ENCODE measurements around the gene OMA1.
A peak's percentile ranks its signal among the peaks of the same experiment; 100 is the strongest.

Gene OMA1

DNA sequence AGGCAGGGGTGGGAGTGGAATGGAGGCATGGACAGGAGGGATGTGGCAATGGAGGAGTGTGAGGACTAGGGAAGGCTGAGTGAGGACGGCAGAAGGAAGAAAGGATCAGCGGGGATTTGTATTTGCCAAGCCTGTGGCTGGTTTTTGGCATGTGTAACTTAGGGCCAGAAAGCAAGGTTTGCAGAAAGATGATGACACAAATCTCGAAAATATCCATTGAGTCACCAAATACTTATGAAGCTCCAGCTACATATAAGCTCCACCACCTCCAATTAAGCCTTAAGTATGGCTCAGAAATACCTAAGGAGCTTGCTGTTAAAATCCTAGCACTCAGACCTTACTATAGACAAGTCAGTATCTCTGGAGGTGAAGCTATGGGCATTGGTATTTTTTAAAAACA is 90.1 kb downstream of the OMA1 start:
- Histone ChIP-seq H3K4me3 (ENCODE audit: low read length) (no peak overlapping the region), H3K36me3 (ENCODE audit: control insufficient read depth, insufficient read depth, low read length, severe bottlenecking) (no peaks in the 10 kb centered on the region), H3K27me3 (replicated peaks; ENCODE audit: control insufficient read depth, insufficient read depth, low read length) (no peaks in the 10 kb centered on the region), H3K9me3 (ENCODE audit: control insufficient read depth, low read length) (peaks cover 8% of the 10 kb centered on the region), H3K9ac (ENCODE audit: low read length) (no peak overlapping the region), H3K4me1 (ENCODE audit: control insufficient read depth, insufficient read depth, low read length) (peaks cover 7% of the 10 kb centered on the region)
- peak; percentile 63 for DNase-seq (ENCODE audit: low read depth)

DNA sequence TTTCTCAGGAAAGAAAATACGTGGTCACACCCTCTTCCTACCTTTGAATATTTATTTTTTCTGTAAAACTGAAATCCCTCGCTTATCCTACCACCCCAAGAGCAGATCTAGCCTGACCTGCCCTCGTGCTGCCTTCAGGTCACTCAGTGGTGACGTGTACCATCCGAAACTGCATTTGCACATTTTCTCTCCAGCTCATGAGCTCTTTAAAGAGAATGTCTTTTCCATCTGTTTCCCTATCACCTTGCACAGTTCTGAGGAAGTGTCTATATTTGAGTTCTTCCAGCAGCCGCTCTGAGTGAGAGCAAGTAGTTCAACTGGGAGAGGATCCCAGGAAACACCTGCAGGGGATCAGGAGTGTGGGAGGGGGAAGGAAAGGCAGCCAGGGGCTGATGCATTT is 91.7 kb downstream of the OMA1 start:
- no peaks in the 10 kb centered on the region for H3K27me3 ChIP-seq (replicated peaks; ENCODE audit: control insufficient read depth, insufficient read depth, low read length)
- peaks cover 8% of the 10 kb centered on the region for H3K9me3 ChIP-seq (ENCODE audit: control insufficient read depth, low read length)
- no peaks in the 10 kb centered on the region for H3K36me3 ChIP-seq (ENCODE audit: control insufficient read depth, insufficient read depth, low read length, severe bottlenecking)
- peaks cover 7% of the 10 kb centered on the region for H3K4me1 ChIP-seq (ENCODE audit: control insufficient read depth, insufficient read depth, low read length)
- no peak overlapping the region for H3K4me3 ChIP-seq (ENCODE audit: low read length)
- no peak for DNase-seq (ENCODE audit: low read depth)
- no peak overlapping the region for H3K9ac ChIP-seq (ENCODE audit: low read length)

DNA sequence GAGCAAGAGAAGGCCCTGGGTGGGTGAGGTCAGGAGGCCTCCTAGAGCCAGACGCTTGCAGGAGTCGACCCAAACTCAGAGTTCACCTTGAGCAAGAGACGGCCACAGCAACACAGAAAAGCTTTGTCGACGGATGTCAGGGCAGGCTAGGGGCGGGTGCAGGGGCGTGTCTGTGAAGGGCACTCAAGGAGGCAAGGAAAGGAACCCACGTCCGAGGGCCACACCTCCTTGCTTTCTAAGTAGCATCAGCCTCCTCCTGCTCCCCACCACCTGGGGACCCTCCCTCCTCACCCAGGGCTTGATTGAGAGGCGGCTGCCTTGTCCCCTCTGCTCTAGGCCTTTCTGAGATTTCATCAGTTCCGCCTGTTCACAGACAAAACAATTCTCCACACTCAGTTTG is 92.1 kb downstream of the OMA1 start:
- no peaks in the 10 kb centered on the region for H3K27me3 ChIP-seq (replicated peaks; ENCODE audit: control insufficient read depth, insufficient read depth, low read length)
- H3K9ac ChIP-seq (ENCODE audit: low read length): no peak overlapping the region
- peaks cover 7% of the 10 kb centered on the region for H3K4me1 ChIP-seq (ENCODE audit: control insufficient read depth, insufficient read depth, low read length)
- DNase-seq (ENCODE audit: low read depth): no peak
- H3K36me3 ChIP-seq (ENCODE audit: control insufficient read depth, insufficient read depth, low read length, severe bottlenecking): no peaks in the 10 kb centered on the region
- H3K9me3 ChIP-seq (ENCODE audit: control insufficient read depth, low read length): peaks cover 7% of the 10 kb centered on the region
- no peak overlapping the region for H3K4me3 ChIP-seq (ENCODE audit: low read length)

DNA sequence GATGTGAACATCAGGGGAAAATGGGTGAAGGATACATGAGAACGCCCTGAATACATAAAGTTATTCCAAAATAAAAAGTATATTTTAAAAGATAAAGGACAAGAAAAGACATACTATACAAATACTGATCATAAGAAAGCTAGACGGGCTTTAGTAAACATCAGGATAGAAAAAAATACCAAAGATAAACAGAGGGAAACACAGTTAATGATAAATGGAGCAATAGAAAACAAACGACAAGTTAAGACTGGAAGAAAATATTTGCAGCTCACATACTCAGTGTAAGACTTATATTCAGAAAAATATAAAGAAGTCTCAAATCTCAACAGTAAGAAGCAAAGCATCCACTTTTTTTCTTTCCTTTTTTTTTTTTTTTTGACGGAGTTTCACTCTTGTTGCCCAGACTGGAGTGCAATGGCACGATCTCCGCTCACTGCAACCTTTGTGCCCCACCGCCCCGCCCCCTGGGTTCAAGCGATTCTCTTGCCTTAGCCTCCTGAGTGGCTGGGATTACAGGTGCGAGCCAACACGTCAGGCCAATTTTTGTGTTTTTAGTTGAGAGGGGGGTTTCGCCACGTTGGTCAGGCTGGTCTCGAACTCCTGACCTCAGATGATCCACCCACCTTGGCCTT is 94.8 kb downstream of the OMA1 start:
- Histone ChIP-seq H3K4me1 (ENCODE audit: control insufficient read depth, insufficient read depth, low read length) (peaks cover 18% of the 10 kb centered on the region), H3K27me3 (replicated peaks; ENCODE audit: control insufficient read depth, insufficient read depth, low read length) (no peaks in the 10 kb centered on the region), H3K36me3 (ENCODE audit: control insufficient read depth, insufficient read depth, low read length, severe bottlenecking) (no peaks in the 10 kb centered on the region), H3K9ac (ENCODE audit: low read length) (no peak overlapping the region), H3K4me3 (ENCODE audit: low read length) (no peak overlapping the region), H3K9me3 (ENCODE audit: control insufficient read depth, low read length) (no peaks in the 10 kb centered on the region)
- no peak for DNase-seq (ENCODE audit: low read depth)

DNA sequence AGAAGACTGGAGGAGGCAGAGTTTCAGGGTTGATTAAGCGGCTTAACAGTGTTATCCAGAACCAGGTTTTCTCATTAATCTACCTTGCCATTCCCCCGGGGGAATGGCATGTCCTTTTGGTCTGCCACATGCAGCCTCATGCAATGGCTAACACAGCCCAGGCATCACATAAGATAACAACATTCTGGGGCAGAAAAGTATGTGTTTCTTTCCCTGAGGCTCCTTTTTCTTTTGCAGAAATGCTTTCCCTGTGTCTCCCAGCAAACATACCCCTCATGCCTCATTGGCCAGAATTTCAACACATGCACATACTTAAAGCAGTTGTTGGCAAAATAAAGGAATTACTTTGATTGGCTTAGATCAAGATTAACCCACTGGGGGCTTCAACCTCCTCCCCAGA is 98.6 kb downstream of the OMA1 start:
- no peaks in the 10 kb centered on the region for H3K36me3 ChIP-seq (ENCODE audit: control insufficient read depth, insufficient read depth, low read length, severe bottlenecking)
- DNase-seq (ENCODE audit: low read depth): peak; percentile 89

DNA sequence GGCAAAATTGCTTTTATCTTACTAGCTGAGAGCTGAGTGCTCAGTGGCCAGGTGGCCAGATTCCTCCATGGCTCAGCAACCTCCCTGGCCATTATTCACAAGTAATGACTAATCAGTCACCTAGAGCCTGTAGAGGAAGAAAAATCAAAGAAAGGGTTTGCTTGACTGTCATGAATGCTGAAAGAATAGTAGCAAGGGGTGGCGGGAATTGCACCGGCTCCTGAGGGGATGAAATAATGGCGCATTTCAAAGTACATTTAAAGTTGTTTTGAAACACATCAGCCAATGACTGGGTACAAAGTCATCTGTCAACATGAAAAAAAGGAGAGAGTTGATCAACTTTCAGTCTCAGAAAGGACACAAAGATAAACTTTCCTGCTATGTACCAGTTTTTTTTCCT is 99.5 kb downstream of the OMA1 start:
- Histone ChIP-seq H3K9me3 (ENCODE audit: control insufficient read depth, low read length) (no peaks in the 10 kb centered on the region), H3K4me3 (ENCODE audit: low read length) (no peak overlapping the region), H3K4me1 (ENCODE audit: control insufficient read depth, insufficient read depth, low read length) (peaks cover 10% of the 10 kb centered on the region), H3K36me3 (ENCODE audit: control insufficient read depth, insufficient read depth, low read length, severe bottlenecking) (no peaks in the 10 kb centered on the region), H3K9ac (ENCODE audit: low read length) (no peak overlapping the region), H3K27me3 (replicated peaks; ENCODE audit: control insufficient read depth, insufficient read depth, low read length) (no peaks in the 10 kb centered on the region)
- peak; percentile 22 for DNase-seq (ENCODE audit: low read depth)

More for the DNA sequence above, 98.6 kb downstream of the OMA1 start:
- H3K9me3 ChIP-seq (ENCODE audit: control insufficient read depth, low read length): no peaks in the 10 kb centered on the region
- peaks cover 10% of the 10 kb centered on the region for H3K4me1 ChIP-seq (ENCODE audit: control insufficient read depth, insufficient read depth, low read length)
- no peak overlapping the region for H3K9ac ChIP-seq (ENCODE audit: low read length)
- no peak overlapping the region for H3K4me3 ChIP-seq (ENCODE audit: low read length)
- no peaks in the 10 kb centered on the region for H3K27me3 ChIP-seq (replicated peaks; ENCODE audit: control insufficient read depth, insufficient read depth, low read length)

DNA sequence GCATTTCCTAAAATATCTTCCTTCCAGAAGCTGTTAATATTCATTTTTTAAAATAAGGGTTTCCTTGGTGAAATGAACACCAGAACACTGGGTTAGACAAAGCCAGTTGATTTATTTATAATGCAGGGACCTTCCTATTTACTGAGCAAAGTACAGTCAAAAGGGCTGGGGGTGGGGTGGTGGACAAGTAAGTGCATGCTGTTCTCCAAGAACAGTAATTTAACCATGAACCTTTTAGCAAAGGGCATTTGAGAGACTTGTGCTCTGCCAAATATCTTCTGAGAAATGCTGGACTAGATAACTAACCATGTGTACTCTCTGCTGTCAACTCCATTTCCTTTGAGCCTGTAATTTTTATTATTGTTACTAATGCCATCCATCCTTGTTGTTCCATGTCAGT is 100.2 kb downstream of the OMA1 start:
- Histone ChIP-seq H3K27me3 (replicated peaks; ENCODE audit: control insufficient read depth, insufficient read depth, low read length) (no peaks in the 10 kb centered on the region), H3K9me3 (ENCODE audit: control insufficient read depth, low read length) (no peaks in the 10 kb centered on the region), H3K4me1 (ENCODE audit: control insufficient read depth, insufficient read depth, low read length) (peaks cover 10% of the 10 kb centered on the region), H3K4me3 (ENCODE audit: low read length) (no peak overlapping the region), H3K9ac (ENCODE audit: low read length) (no peak overlapping the region), H3K36me3 (ENCODE audit: control insufficient read depth, insufficient read depth, low read length, severe bottlenecking) (no peaks in the 10 kb centered on the region)
- DNase-seq (ENCODE audit: low read depth): peak; percentile 36

DNA sequence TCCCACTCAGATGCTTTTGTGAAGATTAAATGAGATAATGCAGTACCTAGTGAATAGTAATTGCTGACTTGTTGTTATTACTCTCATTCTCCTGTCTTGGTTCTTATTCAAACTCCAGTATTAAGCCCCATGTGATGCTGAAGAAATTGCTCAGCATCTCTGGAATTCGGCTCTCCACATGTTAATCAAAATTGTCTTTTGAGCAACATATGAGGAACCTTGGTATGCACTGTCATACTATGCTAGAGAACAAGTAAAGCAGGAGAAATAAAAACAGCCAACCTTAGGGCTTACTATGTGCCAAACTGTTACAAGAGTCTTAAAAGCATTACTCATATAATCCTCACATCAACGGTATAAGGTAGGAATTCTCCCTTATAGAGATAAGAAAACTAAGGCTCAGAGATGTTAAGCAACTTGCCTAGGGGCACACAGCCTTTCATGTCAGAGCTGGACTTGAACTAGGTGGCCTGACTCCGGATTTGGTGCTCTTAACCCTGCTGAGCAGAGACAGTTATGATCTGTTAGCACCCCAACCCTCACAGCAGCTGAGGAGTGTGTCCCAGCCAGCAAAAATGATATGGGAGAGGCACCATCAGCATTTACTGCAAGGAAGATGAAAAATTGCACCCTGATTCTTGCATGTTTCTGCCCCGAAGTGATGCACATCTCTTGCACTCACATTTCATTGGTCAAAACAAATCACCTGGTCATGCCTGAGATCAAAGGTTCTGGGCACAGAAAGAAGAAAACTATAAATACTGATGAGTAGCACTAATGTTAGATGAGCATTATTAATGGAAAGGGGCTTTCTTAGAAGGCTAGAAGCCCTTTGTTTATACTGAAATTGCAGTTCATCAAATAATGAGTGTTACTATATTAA is 102.3 kb downstream of the OMA1 start:
- H3K27me3 ChIP-seq (replicated peaks; ENCODE audit: control insufficient read depth, insufficient read depth, low read length): no peaks in the 10 kb centered on the region
- DNase-seq (ENCODE audit: low read depth): peak; percentile 33
- H3K4me3 ChIP-seq (ENCODE audit: low read length): no peak overlapping the region
- peaks cover 10% of the 10 kb centered on the region for H3K4me1 ChIP-seq (ENCODE audit: control insufficient read depth, insufficient read depth, low read length)
- H3K36me3 ChIP-seq (ENCODE audit: control insufficient read depth, insufficient read depth, low read length, severe bottlenecking): no peaks in the 10 kb centered on the region
- H3K9me3 ChIP-seq (ENCODE audit: control insufficient read depth, low read length): no peaks in the 10 kb centered on the region
- no peak overlapping the region for H3K9ac ChIP-seq (ENCODE audit: low read length)

DNA sequence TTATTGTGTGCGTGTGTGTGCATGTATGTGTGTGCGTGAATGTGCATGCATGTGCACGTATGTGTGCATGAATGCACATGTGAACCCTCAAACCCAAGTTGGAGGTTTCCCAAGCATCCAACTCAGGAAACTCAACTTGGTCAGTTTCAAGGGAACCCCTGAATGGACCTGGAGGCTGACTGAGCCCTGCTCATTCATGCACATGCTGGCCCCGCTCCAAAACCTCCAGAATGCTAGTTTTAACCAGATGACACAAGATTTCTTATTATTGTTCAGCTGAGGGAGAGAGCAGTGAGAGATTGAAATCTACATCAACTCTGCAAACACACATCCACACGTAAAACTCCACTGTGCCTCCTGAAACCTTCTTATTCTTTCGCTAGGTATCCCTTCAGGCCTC is 104.4 kb downstream of the OMA1 start:
- peak; percentile 44 for DNase-seq (ENCODE audit: low read depth)
- no peak overlapping the region for H3K4me3 ChIP-seq (ENCODE audit: low read length)
- no peaks in the 10 kb centered on the region for H3K9me3 ChIP-seq (ENCODE audit: control insufficient read depth, low read length)
- no peaks in the 10 kb centered on the region for H3K27me3 ChIP-seq (replicated peaks; ENCODE audit: control insufficient read depth, insufficient read depth, low read length)
- no peaks in the 10 kb centered on the region for H3K4me1 ChIP-seq (ENCODE audit: control insufficient read depth, insufficient read depth, low read length)
- no peaks in the 10 kb centered on the region for H3K36me3 ChIP-seq (ENCODE audit: control insufficient read depth, insufficient read depth, low read length, severe bottlenecking)
- H3K9ac ChIP-seq (ENCODE audit: low read length): no peak overlapping the region

DNA sequence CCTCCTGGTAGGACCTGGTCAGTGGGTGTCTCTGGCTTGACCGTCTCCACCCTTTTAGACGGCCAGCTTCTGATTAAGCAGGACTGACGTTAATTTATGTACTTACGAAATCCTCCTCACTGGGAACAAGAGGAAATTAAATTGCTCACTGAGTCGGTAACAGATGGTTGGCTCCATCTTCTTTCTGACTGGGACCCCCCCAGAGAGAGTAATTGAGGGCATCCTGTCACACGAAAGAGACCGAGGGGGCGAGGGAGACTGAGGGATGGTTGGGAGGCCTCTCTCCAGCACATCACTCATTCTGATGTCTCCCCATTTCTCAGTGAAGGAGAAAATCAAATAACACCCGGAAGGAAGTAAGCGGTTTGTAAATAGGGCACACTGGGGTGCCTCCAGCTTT is 104.8 kb downstream of the OMA1 start:
- Histone ChIP-seq H3K4me1 (ENCODE audit: control insufficient read depth, insufficient read depth, low read length) (no peaks in the 10 kb centered on the region), H3K27me3 (replicated peaks; ENCODE audit: control insufficient read depth, insufficient read depth, low read length) (no peaks in the 10 kb centered on the region), H3K9me3 (ENCODE audit: control insufficient read depth, low read length) (no peaks in the 10 kb centered on the region), H3K4me3 (ENCODE audit: low read length) (no peak overlapping the region), H3K36me3 (ENCODE audit: control insufficient read depth, insufficient read depth, low read length, severe bottlenecking) (no peaks in the 10 kb centered on the region), H3K9ac (ENCODE audit: low read length) (no peak overlapping the region)
- DNase-seq (ENCODE audit: low read depth): no peak

DNA sequence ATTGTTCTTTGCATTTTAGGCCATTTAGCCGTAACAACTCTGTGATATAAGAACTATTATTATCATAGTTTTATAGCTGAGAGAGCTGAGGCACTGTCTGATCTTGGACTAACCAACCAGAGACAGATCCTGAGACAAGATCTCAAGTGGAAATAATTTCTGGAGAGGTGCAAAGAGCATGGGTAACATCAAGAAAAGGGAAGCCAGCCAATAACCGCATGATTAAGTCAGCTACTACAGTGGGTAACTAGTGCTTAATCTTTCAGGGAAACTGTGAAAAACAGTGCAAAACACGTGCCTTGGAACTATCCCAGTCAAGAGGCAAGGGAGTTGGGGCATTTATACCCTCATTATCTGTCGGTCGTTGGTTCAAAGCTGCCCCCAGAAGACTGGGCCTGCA is 105.8 kb downstream of the OMA1 start:
- no peak for DNase-seq (ENCODE audit: low read depth)
- H3K36me3 ChIP-seq (ENCODE audit: control insufficient read depth, insufficient read depth, low read length, severe bottlenecking): no peaks in the 10 kb centered on the region
- no peaks in the 10 kb centered on the region for H3K4me1 ChIP-seq (ENCODE audit: control insufficient read depth, insufficient read depth, low read length)
- no peak overlapping the region for H3K9ac ChIP-seq (ENCODE audit: low read length)
- no peak overlapping the region for H3K4me3 ChIP-seq (ENCODE audit: low read length)
- no peaks in the 10 kb centered on the region for H3K9me3 ChIP-seq (ENCODE audit: control insufficient read depth, low read length)
- H3K27me3 ChIP-seq (replicated peaks; ENCODE audit: control insufficient read depth, insufficient read depth, low read length): no peaks in the 10 kb centered on the region

Measured in adipocyte (in vitro differentiated cells).